ENCODE data around the gene MRPL53.
"Not testable (repeated sequence)": the region's sequence is repeated elsewhere in the genome, so short reads cannot be mapped to it uniquely, and the experiment has no call there.

MRPL53 gene

DNA sequence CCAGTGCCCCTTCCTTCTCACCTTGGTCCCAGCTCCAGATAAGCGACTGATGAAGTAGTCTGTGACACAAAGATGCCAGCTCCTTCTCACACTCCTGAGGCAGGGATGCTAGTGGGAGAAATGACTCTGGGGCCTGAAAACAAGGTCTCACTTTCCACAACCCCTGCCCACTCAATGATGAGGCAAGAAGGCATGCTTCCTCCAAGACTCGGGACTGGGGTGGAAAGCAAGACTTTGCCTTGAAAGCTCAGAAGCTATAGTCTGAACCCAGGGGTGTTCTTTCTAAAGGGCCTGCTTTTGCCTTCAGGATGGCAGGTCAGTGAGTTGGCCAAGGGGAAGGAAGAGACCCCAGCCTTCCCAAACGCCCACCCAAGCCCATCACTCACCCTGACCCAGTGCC, 9.0 kb upstream of the MRPL53 start:
- no peak for DNase-seq

GRCh38 chr2:74474899-74475298, 2.4 kb upstream of the MRPL53 start:
- no peak for DNase-seq

DNA sequence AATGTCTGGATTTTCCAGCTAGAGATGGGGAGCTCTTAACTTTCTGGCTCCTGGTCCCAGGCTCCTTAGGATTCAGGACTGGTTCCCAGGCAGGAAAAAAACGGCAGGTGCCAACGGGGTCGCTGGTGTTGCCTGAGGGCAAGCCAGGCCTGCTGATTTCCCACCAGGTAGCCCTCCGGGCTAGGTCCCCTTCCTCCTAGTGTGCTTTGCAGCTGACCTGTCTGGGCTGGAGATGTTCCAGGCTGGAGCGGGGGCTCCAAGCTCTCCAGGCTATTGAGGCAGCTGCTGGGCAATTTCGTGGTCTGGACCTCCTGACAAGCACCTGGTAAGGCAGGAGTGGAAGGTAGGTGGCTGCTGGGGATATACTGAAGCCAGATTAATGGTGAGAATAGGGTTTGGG, 2.0 kb upstream of the MRPL53 start:
- no peak for DNase-seq

DNA sequence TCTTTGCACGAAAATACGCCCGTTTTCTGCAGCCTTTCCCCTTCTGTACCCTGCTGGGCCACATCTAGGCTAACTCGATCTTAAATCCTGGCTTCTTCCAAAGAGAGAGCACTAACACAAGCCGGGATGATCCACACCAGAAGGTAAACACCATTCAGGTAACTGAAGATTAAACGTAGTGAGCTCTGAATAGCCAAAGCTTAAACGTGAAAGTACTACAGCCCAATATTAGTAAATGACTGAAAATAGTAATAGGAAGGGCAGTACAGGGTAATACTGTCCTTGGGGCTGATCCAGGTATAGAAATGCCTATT, 422 bp upstream of the MRPL53 start:
- DNase-seq: no peak

DNA sequence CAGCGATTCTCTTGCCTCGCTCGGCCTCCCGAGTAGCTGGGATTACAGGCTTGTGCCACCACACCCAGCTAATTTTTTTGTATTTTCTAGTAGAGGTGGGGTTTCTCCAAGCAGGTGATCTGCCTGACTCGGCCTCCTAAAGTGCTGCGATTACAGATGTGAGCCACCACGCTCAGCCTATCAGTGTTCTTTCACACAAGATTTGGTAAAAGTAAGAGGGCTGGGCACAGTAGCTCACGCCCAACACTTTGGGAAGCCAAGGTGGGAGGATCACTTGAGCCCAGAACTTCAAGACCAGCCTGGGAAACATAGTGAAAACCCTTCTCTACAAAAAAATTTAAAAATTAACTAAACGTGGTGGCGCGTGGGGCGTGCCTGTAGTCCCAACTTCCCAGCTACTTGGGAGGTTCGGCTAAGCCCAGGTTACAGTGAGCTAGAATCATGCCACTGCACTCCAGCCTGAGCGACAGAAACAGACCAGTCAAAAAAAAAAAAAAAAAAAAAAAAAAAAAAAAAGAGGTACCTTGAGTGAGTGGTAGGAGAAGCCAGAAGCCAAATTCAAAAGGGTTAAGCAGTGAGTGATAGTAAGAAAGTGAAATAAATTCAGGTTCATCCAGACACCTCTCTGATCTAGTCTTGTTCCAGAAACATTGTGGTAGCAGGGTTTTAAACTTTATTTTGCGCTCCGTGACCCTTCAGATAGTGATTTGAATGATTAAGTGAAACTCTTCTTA, 981 bp downstream of the MRPL53 start:
- no peak for DNase-seq

DNA sequence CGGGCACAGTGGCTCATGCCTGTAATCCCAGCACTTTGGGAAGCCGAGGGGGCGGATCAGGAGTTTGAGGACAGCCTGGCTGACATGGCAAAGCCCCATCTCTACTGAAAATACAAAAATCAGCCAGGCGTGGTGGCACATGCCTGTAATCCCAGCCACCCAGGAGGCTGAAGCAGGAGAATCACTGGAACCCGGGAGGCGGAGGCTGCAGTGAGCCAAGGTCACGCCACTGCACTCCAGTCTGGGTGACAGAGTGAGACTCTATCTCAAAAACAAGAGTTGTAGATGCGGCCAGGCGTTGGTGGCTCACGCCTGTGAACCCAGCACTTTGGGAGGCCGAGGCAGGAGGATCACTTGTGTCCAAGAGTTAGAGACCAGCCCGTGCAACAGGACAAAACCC, 1.7 kb downstream of the MRPL53 start:
- not testable (repeated sequence) for DNase-seq

DNA sequence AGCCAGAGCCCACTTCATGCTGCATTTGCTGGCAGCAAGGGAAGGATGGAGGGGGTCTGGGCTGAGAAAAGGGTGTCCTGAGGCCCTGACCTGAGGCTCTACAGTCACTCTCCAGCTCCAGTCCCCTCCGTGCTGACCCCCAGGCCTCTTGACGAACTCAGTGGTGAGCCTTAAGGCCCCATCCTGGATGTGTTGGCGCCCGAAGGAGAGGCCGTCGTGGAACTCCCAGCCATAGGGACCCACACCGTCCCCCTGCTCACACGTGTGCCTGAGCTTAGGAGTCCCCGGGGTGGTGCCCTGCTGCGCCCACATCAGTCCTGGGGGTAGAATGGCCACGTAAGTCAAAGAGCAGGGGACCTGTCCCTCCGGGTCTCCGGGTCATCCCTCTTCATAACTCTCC, 8.1 kb downstream of the MRPL53 start:
- no peak for DNase-seq

DNA sequence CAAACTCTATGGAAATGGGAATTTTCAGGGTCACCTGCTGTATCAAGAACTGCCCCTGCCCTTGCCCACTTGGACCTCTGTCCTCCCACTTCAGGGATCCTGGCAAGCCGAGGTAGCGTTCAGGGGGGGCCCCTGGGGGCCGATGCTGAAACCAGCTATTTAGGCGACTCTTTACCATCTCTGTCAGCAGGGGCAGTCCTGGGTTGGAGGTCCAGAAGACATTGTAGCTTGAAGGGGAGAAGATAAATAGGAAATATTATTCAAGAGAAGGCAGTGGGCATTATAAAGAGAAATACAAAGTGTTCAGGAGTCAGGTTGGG, 9.7 kb downstream of the MRPL53 start:
- no peak for DNase-seq

DNA sequence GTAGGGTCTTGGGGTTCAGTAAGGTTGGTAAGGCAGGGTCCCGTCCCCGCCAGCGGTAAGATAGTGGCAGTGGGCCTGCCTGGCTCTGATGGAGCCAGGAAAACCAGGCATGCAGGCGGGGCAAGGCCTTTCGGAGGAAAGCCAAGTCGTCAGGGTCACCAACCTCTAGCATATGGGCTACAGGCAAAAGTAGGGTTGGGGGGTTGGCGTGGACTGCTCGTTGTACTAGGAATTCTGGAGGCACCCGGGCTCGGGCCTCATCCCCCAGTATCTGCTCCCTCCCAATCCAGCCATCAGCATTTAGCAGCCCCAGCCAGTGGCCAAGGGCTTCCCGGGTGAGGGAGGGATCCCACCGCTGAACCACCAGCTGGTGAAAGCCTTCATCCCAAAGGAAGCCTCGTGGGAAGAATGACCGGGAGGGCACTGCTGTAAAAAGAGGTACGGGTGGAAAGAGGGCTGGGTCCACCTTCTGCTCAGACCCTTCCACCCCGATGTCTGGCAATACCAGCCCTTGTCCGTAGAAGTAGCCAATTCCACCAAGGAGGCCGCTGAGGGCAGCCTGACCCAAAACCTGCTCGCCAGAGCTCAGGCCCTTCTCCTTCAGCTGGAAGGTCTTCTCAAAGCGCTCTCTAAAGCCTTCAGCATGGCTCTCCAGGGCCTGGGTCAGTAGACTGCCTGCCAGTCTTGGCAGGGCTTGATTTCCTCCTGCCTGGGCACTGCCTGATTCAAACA, 10.3 kb downstream of the MRPL53 start:
- no peak for DNase-seq

DNA sequence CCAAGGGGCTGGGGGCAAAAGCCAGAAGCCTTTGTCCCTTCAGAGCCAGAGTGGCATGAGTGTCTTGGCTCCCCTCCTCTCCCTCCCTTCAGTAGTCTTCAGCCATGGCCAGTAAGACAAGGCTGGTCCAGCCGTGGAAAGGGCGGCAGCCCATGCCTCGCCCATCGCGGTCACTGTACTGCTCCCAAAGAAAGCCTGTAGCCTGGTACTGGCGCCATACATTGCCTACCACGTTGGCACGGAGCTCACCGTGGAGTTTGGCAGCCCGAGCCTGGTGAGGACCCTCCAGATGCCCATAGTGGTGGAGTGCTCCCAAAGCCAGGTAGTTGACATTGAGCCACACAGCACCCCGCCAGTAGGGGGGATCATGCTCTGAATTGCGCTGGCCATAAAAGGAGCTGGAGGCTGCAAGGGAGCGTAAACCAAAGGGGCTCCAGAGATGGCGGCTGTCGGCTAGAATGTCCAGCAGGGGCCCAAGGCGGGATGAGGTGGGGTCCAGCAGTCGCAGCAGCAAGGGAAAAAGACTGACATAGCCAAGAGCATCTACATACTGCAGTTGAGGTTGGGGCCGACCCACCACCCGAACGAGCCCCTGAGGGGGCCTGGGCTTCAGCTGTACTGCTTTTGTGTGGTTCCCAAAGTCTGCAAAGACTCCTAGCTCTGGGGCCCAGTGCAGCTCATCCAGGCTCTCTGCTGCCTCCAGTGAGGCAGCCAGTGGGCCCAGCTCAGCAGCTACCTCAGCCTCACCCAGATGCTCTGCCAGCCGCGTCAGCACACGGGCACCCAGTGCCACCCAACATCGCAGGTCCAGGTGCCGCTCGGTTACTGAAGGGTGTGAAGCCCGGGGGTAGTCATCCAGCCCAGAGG, 11.1 kb downstream of the MRPL53 start:
- no peak for DNase-seq

DNA sequence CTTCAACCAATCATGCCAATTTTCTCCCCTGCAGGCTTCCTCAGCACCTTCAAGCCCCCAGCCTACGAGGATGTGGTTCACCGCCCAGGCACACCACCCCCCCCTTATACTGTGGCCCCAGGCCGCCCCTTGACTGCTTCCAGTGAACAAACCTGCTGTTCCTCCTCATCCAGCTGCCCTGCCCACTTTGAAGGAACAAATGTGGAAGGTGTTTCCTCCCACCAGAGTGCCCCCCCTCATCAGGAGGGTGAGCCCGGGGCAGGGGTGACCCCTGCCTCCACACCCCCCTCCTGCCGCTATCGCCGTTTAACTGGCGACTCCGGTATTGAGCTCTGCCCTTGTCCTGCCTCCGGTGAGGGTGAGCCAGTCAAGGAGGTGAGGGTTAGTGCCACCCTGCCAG, 12.3 kb downstream of the MRPL53 start:
- not testable (repeated sequence) for DNase-seq

GRCh38 chr2:74459503-74460118, 12.9 kb downstream of the MRPL53 start:
- DNase-seq: not testable (repeated sequence)

GRCh38 chr2:74458938-74459363, 13.5 kb downstream of the MRPL53 start:
- no peak for DNase-seq

DNA sequence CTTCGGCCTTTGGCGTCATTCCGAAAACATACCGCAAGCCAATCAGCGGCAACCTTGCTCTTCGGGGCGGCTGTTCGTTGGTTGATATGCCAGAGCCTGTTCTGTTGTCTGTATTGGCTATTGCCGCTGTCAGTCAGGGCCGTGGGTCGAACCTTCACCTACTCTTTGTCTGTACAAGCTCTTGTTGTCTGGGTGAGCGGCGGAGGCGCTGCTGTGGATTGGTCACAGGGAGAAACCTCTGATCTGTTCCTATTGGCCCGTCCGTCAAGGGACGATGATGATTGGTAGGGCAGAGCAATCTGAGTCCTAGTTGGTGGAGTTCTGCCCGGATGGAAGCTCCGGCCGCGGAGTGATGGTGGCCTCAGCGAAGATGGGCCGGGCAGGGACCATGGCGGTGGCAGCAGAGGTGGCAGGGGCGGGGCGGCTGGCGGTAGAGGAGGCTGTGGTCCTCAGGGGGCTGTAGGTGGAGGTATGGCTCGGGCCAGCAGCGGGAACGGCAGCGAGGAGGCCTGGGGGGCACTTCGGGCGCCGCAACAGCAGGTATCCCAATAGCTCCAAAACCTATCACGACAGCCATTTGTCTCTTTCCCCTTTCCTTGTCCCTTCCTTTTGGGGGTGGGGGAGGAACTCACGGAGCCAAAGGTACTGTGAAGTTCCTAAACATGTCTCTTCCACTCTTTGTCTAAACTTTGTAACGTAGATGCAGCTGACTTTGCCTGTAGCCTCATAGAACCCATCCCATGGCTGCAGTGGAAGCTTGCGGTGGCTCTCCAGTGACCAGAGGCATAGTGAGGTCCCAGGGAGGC, 14.1 kb downstream of the MRPL53 start, which contains the start of gene WBP1:
Gene WBP1 (plus strand): TSS at position 307 of the 806 bp plus-strand sequence. CDS start 165 bp downstream, at position 472.
- peak; percentile 99 for DNase-seq

GRCh38 chr2:74457549-74458131, 14.8 kb downstream of the MRPL53 start:
- peak; percentile 85 for DNase-seq

- DNase-seq: no peak
These were observed 15.3 kb downstream of the MRPL53 start for GRCh38 chr2:74457129-74457548.

GRCh38 chr2:74454654-74455511, 17.6 kb downstream of the MRPL53 start, which contains the start of gene INO80B:
Gene INO80B (plus strand): TSS chr2:74455087. CDS start chr2:74455117, 30 bp downstream.
- DNase-seq: peak; percentile 97

DNA sequence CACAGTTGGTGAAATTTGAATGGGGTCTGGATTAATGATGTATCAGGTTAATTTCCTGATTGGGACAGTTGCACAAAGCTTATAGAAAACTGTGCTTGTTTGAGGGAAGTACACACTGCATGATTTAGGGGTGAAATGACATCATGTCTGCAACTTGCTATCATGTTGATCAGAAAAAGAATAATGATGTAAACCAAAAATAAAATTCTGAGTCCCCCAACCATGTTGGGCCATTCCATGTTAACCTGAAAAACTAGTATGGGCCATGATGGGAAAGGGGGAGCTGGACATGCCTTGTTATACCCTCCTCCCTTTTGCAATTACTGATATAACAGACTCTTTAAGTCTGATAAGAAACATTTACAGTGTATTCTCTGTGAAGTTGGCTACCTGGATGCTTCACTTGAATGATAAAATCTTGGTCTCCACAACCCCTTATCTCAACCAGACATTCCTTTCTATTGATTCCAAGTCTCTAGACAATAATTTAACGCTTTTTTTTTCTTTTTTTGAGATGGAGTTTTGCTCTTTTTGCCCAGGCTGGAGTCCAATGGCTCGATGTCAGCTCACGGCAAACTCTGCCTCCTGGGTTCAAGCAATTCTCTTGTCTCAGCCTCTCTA, 21.8 kb downstream of the MRPL53 start:
- DNase-seq: no peak

DNA sequence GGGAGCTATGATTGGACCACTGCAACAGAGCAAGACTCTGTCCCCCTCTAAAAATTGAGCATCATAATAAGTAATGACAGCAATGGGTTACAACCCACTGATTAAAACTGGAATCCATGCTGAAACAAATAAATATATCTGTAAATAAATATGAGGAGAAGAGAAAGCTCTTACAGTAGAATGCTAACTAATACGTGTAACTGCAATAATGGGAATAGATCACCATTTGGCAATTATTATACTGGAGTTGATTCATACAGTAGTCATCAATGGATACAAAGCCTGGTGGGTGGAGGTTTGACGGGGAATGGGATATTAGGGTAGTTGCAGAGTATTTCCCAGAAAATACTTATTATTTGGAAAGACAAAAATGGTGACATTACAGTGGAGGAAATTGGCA, 23.7 kb downstream of the MRPL53 start:
- DNase-seq: no peak

All from activated naive CD4-positive, alpha-beta T cell treated with Interleukin-2 at 50 U/mL for 16 hours (primary cell).